SH-SY5Y (cell line): ENCODE measurements around the gene RAB40C.

Experiments
- GATA2 ChIP-seq: IDR thresholded peaks from 2 replicates; pipeline ENCODE4 v1.6.1; 2011; ENCODE audit warnings: mild to moderate bottlenecking, low read depth, low read length
- GATA3 ChIP-seq: IDR thresholded peaks from 2 replicates; pipeline ENCODE4 v1.6.1; 2011; ENCODE audit warnings: low read depth, mild to moderate bottlenecking, low read length, moderate library complexity

GRCh38 chr16:634996-635395 lies 45.1 kb downstream of the RAB40C start:
- TF ChIP-seq GATA2 (no peak), GATA3 (no peak)
